ENCODE results near the gene SRSF10. TPM values are rescaled to one million over a fixed set of nuclear protein-coding genes. Genes with fewer than 3 reads are reported as not detected.
A peak's percentile ranks its signal among the peaks of the same experiment; 100 is the strongest.

The SRSF10 gene
- total and polyA plus RNA-seq, 12 donors: 32.9 to 70.2 (median 52.8) TPM

- Histone ChIP-seq H3K4me3 (no peak overlapping the region), H3K27ac (peak overlapping the region in 8 of 10 donors; percentile 6 to 57 (median 27)), H3K4me1 (peaks cover 0 to 59% (median 42%) of the 10 kb centered on the region in 9 donors), H3K9me3 (no peaks in the 10 kb centered on the region), H3K27me3 (no peaks in the 10 kb centered on the region), H3K36me3 (peaks cover 0 to 95% (median 35%) of the 10 kb centered on the region in 9 donors)
- WGBS, 2 donors: 74 to 79% methylated on average over 5 of the region's 5 CpGs
- TF ChIP-seq CTCF (IDR thresholded peaks at IDR 0.05): no peak
- ATAC-seq (no peak), DNase-seq (no peak)
- intact Hi-C loops (cut with DNase I): no loop called here
Observed at GRCh38 chr1:23964790-23965740, 15.1 kb downstream of the SRSF10 start.

- ATAC-seq: no peak
- H3K36me3 ChIP-seq: peaks cover 0 to 86% (median 30%) of the 10 kb centered on the region in 9 donors
- 54 to 60% methylated on average over 3 of the region's 3 CpGs for WGBS, 2 donors
Observed at GRCh38 chr1:23964235-23964668, 15.9 kb downstream of the SRSF10 start.

GRCh38 chr1:23963617-23964234 lies 16.4 kb downstream of the SRSF10 start:
- H3K27ac ChIP-seq: peak overlapping the region in 5 of 10 donors; percentile 13 to 57 (median 35)
- H3K9me3 ChIP-seq: no peaks in the 10 kb centered on the region
- H3K4me1 ChIP-seq: peaks cover 0 to 61% (median 43%) of the 10 kb centered on the region in 9 donors
- TF ChIP-seq CTCF (IDR thresholded peaks at IDR 0.05): no peak
- ATAC-seq: no peak
- H3K4me3 ChIP-seq: no peak overlapping the region
- intact Hi-C loops (cut with DNase I): no loop called here
- no peaks in the 10 kb centered on the region for H3K27me3 ChIP-seq
- no peak for DNase-seq
- WGBS, 2 donors: 92 to 95% methylated on average over 1 of the region's 1 CpG
- peaks cover 0 to 81% (median 30%) of the 10 kb centered on the region in 9 donors for H3K36me3 ChIP-seq

More at GRCh38 chr1:23964235-23964668, 15.9 kb downstream of the SRSF10 start:
- intact Hi-C loops (cut with DNase I): no loop called here
- H3K27ac ChIP-seq: peak overlapping the region in 7 of 10 donors; percentile 6 to 57 (median 35)
- H3K27me3 ChIP-seq: no peaks in the 10 kb centered on the region
- DNase-seq: no peak
- H3K4me3 ChIP-seq: no peak overlapping the region
- H3K9me3 ChIP-seq: no peaks in the 10 kb centered on the region
- no peak for TF ChIP-seq CTCF (IDR thresholded peaks at IDR 0.05)
- H3K4me1 ChIP-seq: peaks cover 0 to 59% (median 42%) of the 10 kb centered on the region in 9 donors

All from heart right ventricle (tissue), 16 donors.